ENCODE results near the gene NYAP1. TPM values are rescaled to one million over a fixed set of nuclear protein-coding genes. Genes with fewer than 3 reads are reported as not detected.

NYAP1 gene
- total and polyA plus RNA-seq, 2 experiments from 2014 or later, result 0.68 to 1.6 TPM

DNA sequence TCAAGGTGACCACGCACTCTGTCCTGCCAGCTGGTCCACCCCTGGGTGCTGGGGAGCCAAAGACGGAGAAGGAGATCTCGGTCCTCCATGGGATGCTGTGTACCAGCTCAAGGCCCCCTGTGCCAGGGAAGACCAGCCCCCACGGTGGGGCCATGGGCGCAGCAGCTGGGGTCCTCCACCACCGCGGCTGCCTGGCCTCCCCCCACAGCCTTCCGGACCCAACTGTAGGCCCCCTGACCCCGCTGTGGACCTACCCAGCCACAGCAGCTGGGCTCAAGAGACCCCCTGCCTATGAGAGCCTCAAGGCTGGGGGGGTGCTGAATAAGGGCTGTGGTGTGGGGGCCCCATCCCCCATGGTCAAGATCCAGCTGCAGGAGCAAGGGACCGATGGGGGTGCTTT, 5.4 kb downstream of the NYAP1 start:
- Histone ChIP-seq H4K20me1 (ENCODE audit: insufficient read depth, poor library complexity, severe bottlenecking) (no peaks in the 10 kb centered on the region), H3K9me2 (replicated peaks; ENCODE audit: insufficient read depth) (no peaks in the 10 kb centered on the region), H3K4me3 (no peak overlapping the region), H3K36me3 (replicated peaks; ENCODE audit: insufficient read depth, low read depth) (no peaks in the 10 kb centered on the region), H3K27me3 (no peaks in the 10 kb centered on the region), H3K79me2 (no peaks in the 10 kb centered on the region), H3K9me3 (ENCODE audit: low read depth) (no peaks in the 10 kb centered on the region), H3K4me1 (ENCODE audit: insufficient read depth) (peaks cover 10% of the 10 kb centered on the region), H2AFZ (no peak overlapping the region), H3K4me2 (no peak overlapping the region), H3K27ac (no peak overlapping the region)
- TF ChIP-seq, protein P1, sequence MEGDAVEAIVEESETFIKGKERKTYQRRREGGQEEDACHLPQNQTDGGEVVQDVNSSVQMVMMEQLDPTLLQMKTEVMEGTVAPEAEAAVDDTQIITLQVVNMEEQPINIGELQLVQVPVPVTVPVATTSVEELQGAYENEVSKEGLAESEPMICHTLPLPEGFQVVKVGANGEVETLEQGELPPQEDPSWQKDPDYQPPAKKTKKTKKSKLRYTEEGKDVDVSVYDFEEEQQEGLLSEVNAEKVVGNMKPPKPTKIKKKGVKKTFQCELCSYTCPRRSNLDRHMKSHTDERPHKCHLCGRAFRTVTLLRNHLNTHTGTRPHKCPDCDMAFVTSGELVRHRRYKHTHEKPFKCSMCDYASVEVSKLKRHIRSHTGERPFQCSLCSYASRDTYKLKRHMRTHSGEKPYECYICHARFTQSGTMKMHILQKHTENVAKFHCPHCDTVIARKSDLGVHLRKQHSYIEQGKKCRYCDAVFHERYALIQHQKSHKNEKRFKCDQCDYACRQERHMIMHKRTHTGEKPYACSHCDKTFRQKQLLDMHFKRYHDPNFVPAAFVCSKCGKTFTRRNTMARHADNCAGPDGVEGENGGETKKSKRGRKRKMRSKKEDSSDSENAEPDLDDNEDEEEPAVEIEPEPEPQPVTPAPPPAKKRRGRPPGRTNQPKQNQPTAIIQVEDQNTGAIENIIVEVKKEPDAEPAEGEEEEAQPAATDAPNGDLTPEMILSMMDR (IDR thresholded peaks at IDR 0.05; ENCODE audit: poor library complexity), result no peak
- WGBS (ENCODE audit: low lambda C conversion rate, missing lambda C conversion rate), result 97% methylated on average over 9 of the region's 10 CpGs
- no peak for DNase-seq (ENCODE audit: low spot score)

DNA sequence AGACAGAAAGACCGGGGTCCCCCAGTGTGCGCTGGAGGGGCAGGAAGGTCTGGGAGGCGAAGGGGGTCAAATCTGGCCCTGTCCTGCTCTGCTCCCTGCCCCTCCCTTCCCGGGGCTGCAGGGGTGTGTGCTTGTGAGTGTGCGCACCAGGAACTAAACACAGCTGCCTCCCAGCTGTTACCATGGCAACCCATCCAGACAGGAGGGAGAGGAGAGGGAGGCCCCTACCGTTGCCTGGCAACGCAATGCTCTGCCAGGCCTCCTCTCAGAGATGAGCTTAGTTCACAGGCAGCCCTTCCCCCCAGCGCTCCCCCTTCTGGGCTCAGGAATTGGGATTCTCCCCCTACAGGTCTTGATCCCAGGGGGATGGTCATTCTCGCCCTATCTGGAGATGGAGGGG, 6.1 kb downstream of the NYAP1 start:
- Histone ChIP-seq H3K9me2 (replicated peaks; ENCODE audit: insufficient read depth) (no peaks in the 10 kb centered on the region), H2AFZ (no peak overlapping the region), H3K27me3 (no peaks in the 10 kb centered on the region), H3K27ac (no peak overlapping the region), H3K79me2 (no peaks in the 10 kb centered on the region), H3K4me3 (no peak overlapping the region), H4K20me1 (ENCODE audit: insufficient read depth, poor library complexity, severe bottlenecking) (no peaks in the 10 kb centered on the region), H3K4me1 (ENCODE audit: insufficient read depth) (peaks cover 5% of the 10 kb centered on the region), H3K36me3 (replicated peaks; ENCODE audit: insufficient read depth, low read depth) (no peaks in the 10 kb centered on the region), H3K9me3 (ENCODE audit: low read depth) (no peaks in the 10 kb centered on the region), H3K4me2 (no peak overlapping the region)
- WGBS (ENCODE audit: low lambda C conversion rate, missing lambda C conversion rate), result 53% methylated on average over 7 of the region's 9 CpGs
- peak; percentile 96 for DNase-seq (ENCODE audit: low spot score)
- TF ChIP-seq EZH2 (IDR thresholded peaks at IDR 0.05; ENCODE audit: borderline replicate concordance) (no peak), EZH2phosphoT487 (IDR thresholded peaks at IDR 0.05; ENCODE audit: low read depth, severe bottlenecking, unreplicated experiment) (no peak)
- TF ChIP-seq, protein P1 (IDR thresholded peaks at IDR 0.05; ENCODE audit: poor library complexity), result no peak

DNA sequence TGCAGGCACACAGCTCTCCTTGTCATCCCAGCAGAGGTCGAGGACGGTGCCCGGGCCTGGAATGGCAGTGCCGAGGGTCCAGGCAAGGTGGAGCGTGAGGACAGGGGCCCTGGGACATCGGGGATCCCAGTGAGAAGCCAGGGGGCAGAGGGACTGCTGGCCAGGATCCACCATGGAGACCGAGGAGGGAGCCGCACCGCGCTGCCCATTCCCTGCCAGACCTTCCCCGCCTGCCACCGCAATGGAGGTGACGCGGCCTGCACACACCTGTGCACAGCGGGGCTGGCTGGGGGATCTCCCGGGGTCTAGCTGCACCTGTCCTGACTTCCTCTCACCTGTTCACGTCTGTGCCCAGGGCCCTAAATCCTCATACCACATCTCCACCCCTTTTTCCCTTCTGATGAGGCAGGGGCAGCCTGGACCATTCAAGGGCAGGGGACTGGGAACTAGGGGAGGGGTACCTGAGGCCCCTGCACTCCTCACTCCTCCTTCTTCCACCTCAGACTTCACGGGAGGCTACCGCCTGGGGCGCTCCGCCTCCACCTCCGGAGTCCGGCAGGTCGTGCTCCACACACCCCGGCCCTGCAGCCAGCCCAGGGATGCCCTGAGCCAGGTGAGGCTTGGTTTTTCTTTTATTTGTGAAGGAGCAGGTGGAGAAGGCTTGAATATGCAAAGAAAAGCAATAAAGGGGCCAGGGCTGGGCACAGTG, 6.9 kb downstream of the NYAP1 start:
- 90% methylated on average over 25 of the region's 25 CpGs for WGBS (ENCODE audit: low lambda C conversion rate, missing lambda C conversion rate)
- H3K4me3 ChIP-seq, result no peak overlapping the region
- DNase-seq (ENCODE audit: low spot score), result no peak
- no peak overlapping the region for H2AFZ ChIP-seq
- H3K9me3 ChIP-seq (ENCODE audit: low read depth), result no peaks in the 10 kb centered on the region
- no peaks in the 10 kb centered on the region for H3K9me2 ChIP-seq (replicated peaks; ENCODE audit: insufficient read depth)
- no peak overlapping the region for H3K27ac ChIP-seq
- H4K20me1 ChIP-seq (ENCODE audit: insufficient read depth, poor library complexity, severe bottlenecking), result no peaks in the 10 kb centered on the region
- TF ChIP-seq EZH2phosphoT487 (IDR thresholded peaks at IDR 0.05; ENCODE audit: low read depth, severe bottlenecking, unreplicated experiment) (no peak), EZH2 (IDR thresholded peaks at IDR 0.05; ENCODE audit: borderline replicate concordance) (no peak)
- TF ChIP-seq, protein P1 (IDR thresholded peaks at IDR 0.05; ENCODE audit: poor library complexity), result no peak
- no peaks in the 10 kb centered on the region for H3K79me2 ChIP-seq
- no peaks in the 10 kb centered on the region for H3K27me3 ChIP-seq
- H3K4me1 ChIP-seq (ENCODE audit: insufficient read depth), result peaks cover 5% of the 10 kb centered on the region
- H3K4me2 ChIP-seq, result no peak overlapping the region
- no peaks in the 10 kb centered on the region for H3K36me3 ChIP-seq (replicated peaks; ENCODE audit: insufficient read depth, low read depth)
